Measurements from ENCODE around the gene POLR2E. TPM values are rescaled to one million over a fixed set of nuclear protein-coding genes. Genes with fewer than 3 reads are reported as not detected.

POLR2E gene
- total and polyA plus RNA-seq, 2 donors: 35.2 to 255 TPM

DNA sequence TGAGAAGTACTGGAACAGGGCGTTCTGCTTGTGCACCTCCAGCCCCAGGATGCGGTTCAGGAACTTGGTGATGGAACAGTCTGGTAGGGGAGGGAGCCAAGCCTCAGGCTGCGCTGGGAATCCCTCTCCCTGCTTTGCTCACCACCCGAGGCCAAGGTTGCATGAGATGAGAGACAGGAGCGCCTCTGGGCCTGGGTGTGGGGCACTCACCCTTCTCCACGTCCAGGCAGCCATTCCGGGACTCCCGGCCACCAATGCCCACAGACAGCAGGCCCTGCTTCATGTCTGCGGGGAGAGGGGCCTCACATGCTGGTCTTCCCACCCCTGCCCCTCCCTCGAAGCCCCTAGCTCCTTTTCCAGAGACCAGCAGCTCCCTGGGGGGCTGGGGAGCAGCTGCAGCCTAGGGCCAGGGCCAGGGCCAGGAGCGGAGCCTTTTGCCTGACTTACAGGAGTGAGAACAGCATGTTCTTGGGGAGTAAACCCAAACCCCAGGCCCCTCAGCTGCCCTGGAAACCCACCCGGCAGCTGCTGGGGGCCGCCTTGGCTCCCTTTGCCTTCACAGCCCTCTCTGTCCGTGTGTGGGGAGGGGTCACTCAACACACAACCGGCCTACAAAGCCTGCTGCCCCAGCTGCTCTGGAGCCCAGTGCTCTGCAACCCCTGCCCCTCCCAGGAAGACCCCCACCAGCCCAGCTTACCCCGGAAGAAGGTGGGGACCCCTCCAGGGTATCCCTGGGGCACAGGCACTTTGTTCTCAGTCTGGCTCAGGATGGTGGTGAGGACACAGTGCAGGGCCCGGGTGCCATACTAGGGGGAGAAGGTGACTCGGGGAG, 15.8 kb upstream of the POLR2E start:
- Histone ChIP-seq H3K27ac (ENCODE audit: low read depth) (no peak overlapping the region), H3K36me3 (ENCODE audit: insufficient read depth) (peaks cover 2% of the 10 kb centered on the region), H3K4me3 (ENCODE audit: low read depth, low read length) (no peak overlapping the region), H3K4me1 (ENCODE audit: insufficient read depth) (no peaks in the 10 kb centered on the region)
- WGBS: 82% methylated on average over 18 of the region's 18 CpGs
- DNase-seq (ENCODE audit: extremely low spot score): no peak

DNA sequence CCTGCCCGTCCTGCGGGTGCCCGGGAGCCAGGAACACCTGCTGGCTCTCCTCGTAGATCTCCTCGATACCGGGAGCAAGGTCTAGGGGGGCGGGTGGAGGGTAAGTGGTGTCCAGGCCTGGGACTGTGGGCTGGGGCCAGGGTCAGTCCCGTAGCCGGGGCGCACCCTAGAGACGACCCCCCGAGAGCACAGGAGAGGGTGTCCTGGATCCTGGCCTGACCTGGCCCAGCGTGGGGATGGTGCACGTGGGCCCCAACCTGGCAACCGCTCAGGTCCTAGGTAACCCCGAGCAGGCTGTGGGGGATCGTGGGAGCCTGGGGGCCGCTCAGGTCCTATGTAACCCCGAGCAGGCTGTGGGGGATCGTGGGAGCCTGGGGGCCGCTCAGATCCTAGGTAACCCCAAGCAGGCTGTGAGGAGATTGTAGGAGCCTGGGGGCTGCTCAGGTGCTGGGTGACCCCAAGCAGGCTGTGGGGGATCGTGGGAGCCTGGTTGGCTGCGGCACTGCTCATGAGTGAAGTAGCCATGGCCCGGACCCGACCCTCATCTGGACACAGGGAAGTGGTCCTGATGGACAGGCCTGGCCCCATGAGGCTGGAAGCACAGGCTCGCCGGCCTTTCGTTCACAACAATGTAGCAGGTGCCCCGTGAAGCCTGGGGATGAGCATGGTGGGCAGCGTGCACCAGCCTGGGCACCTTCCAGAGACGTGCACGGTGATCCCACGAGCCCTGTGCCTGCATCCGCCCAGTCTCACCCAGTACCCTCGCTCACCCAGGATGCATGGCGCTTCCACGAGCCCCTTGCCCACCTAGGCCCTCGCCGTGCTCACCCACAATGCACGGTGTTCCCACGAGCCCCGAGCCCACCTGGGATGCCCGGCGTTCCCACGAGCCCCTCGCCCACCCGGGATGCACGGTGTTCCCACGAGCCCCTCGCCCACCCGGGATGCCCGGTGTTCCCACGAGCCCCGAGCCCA, 14.8 kb upstream of the POLR2E start:
- DNase-seq (ENCODE audit: extremely low spot score): no peak
- 91% methylated on average over 54 of the region's 54 CpGs for WGBS
- Histone ChIP-seq H3K4me1 (ENCODE audit: insufficient read depth) (peaks cover 2% of the 10 kb centered on the region), H3K36me3 (ENCODE audit: insufficient read depth) (peaks cover 4% of the 10 kb centered on the region), H3K4me3 (ENCODE audit: low read depth, low read length) (no peak overlapping the region), H3K27ac (ENCODE audit: low read depth) (no peak overlapping the region)

DNA sequence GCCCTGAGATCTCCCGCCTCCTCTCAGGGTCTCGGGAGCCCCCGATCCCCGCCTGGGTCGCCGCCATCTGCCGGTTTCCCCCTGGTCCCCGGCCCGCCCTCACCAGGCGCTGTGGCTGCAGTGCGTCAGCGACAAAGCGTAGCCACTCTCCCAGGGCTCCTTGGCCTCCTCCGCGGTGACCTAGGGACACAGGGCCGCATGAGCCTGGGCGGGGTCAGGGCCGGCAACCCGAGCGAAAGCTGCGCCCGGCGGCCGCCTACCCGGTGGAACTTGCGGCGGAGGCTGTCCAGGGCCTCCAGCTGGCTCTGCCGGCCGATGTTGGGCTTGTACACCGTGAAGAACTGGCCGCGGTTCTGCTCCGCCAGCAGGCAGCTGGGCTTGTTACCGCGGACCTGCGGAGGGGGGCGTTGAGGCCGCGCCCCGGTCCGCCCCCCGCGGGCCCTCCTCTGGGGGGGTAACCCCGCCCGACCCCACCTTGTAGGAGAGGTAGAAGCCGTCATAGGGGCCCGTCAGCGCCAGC, 13.9 kb upstream of the POLR2E start:
- DNase-seq (ENCODE audit: extremely low spot score): no peak
- 92% methylated on average over 48 of the region's 48 CpGs for WGBS
- Histone ChIP-seq H3K27ac (ENCODE audit: low read depth) (no peak overlapping the region), H3K36me3 (ENCODE audit: insufficient read depth) (peaks cover 4% of the 10 kb centered on the region), H3K4me3 (ENCODE audit: low read depth, low read length) (no peak overlapping the region), H3K4me1 (ENCODE audit: insufficient read depth) (peaks cover 2% of the 10 kb centered on the region)

DNA sequence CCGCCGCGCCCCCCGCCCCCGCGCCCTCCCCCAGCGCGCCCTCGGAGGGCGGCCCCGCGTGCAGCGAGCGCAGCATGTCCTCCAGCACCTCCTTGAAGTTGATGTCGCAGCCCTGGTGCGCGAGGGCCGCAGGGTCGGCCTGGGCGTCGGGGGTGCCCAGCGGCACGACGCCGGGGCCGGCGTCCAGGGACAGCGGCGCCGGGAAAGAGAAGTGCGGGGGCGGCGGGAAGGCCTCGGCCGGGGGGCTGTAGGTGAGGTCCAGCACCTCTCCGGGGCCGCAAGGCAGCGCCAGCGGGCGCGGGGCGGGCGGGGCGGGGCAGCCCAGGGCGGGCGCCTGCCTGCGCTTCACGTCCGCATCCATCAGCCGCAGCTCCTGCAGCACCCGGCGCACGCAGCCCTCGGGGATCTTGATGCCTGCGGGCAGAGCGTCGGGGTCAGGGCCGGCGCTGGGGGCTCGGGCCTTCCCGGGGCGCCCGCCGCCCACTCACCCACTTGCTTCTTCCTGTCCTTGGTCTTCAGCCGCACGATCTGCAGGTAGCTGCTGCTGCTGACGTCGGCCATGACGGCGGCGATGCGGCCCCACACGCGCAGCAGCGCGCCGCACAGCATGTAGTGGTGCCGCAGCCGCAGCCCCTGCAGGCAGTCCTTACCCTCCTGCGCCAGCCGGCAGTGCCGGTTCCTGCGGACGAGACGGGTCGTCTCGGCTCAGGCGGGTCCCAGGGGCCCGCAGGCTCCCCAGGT, 13.3 kb upstream of the POLR2E start:
- Histone ChIP-seq H3K36me3 (ENCODE audit: insufficient read depth) (peaks cover 4% of the 10 kb centered on the region), H3K27ac (ENCODE audit: low read depth) (no peak overlapping the region), H3K4me3 (ENCODE audit: low read depth, low read length) (no peak overlapping the region), H3K4me1 (ENCODE audit: insufficient read depth) (peaks cover 2% of the 10 kb centered on the region)
- DNase-seq (ENCODE audit: extremely low spot score): no peak
- 92% methylated on average over 89 of the region's 89 CpGs for WGBS

DNA sequence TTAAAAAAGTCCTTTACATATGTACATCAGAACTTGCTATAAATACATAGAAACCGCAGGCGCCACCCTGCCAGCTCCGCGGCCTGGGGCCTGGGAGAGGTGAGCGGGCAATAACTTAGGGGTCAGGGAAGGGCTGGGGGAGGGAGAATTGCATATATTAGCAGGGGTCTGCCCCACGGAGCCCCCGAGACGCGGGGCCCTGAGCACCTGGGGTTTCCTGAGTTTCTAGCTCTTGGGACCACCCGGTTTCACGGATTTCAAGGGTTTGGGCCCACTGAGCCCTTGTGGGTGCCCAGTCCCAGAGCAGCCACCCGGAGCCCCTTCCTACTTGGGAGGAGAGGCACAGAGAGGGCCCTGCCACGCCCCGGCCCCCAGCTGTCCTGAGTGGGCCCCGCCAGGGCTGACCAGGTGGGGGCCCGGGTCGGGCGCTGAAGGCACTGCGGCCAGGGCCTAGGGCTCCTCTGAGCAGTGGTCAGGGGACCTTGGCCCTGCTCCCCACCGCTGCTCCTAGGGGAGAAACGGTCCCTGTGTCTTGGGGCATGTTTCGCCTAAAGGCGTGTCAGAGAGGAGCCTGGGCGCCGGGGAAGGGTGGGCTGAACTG, 12.6 kb upstream of the POLR2E start:
- Histone ChIP-seq H3K27ac (ENCODE audit: low read depth) (no peak overlapping the region), H3K36me3 (ENCODE audit: insufficient read depth) (peaks cover 4% of the 10 kb centered on the region), H3K4me1 (ENCODE audit: insufficient read depth) (peaks cover 2% of the 10 kb centered on the region), H3K4me3 (ENCODE audit: low read depth, low read length) (no peak overlapping the region)
- 90% methylated on average over 25 of the region's 25 CpGs for WGBS
- DNase-seq (ENCODE audit: extremely low spot score): no peak

DNA sequence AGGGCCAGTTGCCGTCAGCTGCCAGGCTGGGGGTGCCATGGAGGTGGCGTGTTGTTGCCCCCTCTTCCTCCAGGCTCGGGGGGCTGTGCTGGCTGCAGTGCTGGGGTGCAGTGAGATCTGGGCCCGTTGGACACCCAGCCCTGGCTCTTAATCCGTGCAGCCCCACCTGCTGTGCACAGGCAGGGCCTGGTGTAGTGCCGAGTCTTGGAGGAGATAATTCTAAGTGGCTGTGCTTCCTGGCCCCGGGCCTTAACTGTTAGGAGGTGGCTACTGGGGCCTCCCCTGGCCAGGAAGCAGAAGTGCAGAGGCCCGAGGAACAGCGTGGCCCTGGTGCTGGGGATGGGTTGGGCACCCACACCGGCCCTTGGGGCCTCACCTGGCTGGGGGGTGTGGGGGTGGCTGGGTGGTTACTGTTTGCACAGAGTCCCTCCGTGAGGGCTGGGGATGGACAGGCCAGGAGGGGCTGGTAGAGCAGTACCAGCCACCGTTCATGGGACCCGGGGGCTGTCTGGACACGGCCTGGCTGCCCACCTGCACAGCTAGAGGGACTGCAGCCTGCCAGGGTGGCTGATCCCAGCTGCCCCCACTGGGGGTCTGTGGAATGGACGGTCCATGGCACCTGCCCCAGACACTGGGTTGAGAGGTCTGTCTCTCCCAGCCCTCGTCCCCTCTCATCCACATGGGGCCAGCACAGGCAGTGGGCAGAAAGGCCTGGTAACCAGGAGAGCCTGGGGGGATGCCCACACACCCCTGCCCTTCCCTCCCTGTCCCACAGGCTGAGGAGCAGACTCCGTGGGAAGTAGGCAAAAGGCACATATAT, 11.9 kb upstream of the POLR2E start:
- WGBS: 68% methylated on average over 17 of the region's 17 CpGs
- H3K4me1 ChIP-seq (ENCODE audit: insufficient read depth): peaks cover 2% of the 10 kb centered on the region
- no peak overlapping the region for H3K27ac ChIP-seq (ENCODE audit: low read depth)
- peaks cover 4% of the 10 kb centered on the region for H3K36me3 ChIP-seq (ENCODE audit: insufficient read depth)
- H3K4me3 ChIP-seq (ENCODE audit: low read depth, low read length): no peak overlapping the region
- DNase-seq (ENCODE audit: extremely low spot score): no peak

DNA sequence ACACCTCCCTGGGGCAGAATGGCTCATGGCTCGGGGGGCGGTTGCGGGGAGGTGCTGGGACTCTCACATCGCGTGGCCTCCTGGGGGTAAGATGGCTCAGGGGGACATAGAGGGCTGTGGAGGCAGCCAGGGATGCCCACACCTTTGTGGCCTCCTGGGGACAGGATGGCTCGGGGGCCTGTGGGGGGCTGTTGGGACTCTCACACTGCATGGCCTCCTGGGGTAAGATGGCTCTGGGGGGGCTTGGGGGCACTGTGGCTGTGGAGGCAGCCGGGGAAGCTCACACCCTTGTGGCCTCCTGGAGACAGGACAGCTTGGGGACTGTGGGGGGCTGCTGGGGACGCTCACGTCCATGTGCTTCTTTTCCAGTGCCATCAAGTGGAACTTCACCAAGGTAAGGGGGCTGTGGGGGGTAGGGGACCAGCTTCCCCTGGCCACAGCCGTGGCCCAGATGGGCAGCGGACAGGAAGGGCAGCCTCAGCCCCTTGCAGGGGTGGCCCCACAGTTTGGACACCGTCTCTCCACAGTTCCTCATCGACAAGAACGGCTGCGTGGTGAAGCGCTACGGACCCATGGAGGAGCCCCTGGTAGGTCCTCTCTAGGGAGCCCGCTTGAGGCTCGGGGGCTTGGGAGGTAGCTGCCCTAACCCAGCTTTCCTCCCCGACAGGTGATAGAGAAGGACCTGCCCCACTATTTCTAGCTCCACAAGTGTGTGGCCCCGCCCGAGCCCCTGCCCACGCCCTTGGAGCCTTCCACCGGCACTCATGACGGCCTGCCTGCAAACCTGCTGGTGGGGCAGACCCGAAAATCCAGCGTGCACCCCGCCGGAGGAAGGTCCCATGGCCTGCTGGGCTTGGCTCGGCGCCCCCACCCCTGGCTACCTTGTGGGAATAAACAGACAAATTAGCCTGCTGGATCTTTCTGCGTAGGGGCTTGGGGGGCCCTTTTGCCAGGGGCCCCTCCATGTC, 11.0 kb upstream of the POLR2E start:
- no peak for DNase-seq (ENCODE audit: extremely low spot score)
- Histone ChIP-seq H3K4me3 (ENCODE audit: low read depth, low read length) (no peak overlapping the region), H3K36me3 (ENCODE audit: insufficient read depth) (peaks cover 4% of the 10 kb centered on the region), H3K27ac (ENCODE audit: low read depth) (no peak overlapping the region), H3K4me1 (ENCODE audit: insufficient read depth) (peaks cover 2% of the 10 kb centered on the region)
- WGBS: 91% methylated on average over 32 of the region's 32 CpGs

DNA sequence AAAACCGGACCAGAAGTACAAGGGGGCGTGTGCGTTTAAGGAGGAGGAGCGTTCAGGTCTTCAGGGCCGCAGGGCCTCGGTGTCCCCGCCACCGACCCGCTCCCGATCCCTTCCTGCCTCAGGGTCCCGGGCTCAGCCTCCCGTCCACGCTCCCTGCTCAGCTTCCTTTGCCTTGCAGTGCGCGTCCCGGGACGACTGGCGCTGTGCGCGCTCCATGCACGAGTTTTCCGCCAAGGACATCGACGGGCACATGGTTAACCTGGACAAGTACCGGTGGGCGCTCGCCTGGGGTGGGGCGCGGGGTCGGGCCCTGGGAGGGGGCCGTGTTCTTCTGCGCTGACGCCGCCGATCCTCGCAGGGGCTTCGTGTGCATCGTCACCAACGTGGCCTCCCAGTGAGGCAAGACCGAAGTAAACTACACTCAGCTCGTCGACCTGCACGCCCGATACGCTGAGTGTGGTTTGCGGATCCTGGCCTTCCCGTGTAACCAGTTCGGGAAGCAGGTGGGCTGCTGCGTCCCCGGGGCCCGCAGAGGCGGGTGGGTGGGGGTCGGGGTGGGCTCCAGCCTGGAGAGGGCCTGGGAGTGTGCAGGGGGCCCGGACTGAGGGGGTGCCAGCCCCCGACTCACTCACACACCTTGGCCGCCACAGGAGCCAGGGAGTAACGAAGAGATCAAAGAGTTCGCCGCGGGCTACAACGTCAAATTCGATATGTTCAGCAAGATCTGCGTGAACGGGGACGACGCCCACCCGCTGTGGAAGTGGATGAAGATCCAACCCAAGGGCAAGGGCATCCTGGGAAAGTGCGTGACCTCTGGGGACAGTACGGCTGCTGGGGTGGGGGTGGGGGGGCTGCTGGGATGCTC, 10.1 kb upstream of the POLR2E start:
- H3K27ac ChIP-seq (ENCODE audit: low read depth): peak overlapping the region; percentile 99
- WGBS: 26% methylated on average over 69 of the region's 69 CpGs
- H3K4me3 ChIP-seq (ENCODE audit: low read depth, low read length): peak overlapping the region; percentile 90
- H3K36me3 ChIP-seq (ENCODE audit: insufficient read depth): peaks cover 4% of the 10 kb centered on the region
- no peak for DNase-seq (ENCODE audit: extremely low spot score)
- peaks cover 2% of the 10 kb centered on the region for H3K4me1 ChIP-seq (ENCODE audit: insufficient read depth)

DNA sequence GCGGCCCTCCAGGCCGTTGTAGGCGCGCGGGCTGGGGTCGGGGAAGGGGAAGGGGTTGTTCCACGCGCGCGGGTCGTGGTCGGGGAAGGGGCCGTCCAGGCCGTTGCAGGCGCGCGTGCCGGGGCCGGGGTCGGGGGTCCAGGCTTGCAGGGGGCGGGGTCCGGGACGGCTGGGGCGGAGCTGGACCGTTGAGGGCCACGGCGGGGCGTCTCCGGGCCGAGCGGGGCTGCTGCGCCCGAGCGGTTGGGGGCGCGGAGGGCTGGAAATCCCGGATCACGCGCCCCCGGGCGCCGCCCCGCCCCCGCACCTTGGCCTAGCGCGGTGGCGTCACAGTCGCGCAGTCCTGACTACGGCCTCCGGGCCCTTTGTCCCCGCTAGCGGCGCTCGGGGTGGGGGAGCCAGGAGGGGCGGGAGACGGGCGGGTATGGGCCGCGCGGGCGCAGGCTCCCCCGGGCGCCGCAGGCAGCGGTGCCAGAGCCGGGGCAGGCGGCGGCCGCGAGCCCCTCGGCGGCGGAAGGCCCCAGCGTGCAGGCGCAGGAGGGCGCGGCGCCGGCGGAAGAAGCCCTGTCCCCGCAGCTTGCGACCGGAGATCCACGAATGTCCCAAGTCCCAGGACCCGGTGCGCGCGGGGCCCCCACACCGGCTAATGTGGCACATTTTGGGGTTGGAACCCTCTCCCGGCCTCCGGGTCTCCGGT, 9.3 kb upstream of the POLR2E start:
- Histone ChIP-seq H3K36me3 (ENCODE audit: insufficient read depth) (peaks cover 4% of the 10 kb centered on the region), H3K4me1 (ENCODE audit: insufficient read depth) (peaks cover 2% of the 10 kb centered on the region), H3K27ac (ENCODE audit: low read depth) (peak overlapping the region; percentile 99), H3K4me3 (ENCODE audit: low read depth, low read length) (peak overlapping the region; percentile 90)
- no peak for DNase-seq (ENCODE audit: extremely low spot score)
- WGBS: 1% methylated on average over 93 of the region's 93 CpGs

DNA sequence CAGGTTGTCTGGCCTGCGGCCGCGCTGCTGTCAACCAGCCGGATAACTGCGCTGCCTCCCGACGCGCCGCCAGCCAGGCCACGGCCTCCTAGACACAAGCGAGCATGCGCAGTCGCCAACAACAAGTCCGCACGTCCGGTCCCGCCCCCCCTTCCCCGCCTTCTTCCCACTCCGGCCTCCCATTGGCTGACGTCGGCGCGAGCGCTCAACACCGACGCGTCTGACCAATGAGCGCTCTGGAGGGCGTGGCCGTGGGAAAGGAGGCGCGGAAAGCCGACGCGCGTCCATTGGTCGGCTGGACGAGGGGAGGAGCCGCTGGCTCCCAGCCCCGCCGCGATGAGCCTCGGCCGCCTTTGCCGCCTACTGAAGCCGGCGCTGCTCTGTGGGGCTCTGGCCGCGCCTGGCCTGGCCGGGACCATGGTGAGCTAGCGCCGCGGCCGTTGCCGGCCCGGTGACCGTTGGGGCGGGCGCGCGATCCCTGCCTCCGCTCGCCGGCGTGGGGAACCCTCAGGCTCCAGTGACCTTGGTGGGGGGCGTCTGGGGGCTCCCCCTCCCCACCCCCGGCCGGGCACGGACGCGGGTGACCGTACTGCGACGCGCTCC, 8.6 kb upstream of the POLR2E start, which contains the start of gene GPX4:
GPX4 (plus strand) TSS at position 287 of the 603 bp plus-strand sequence; CDS start at position 337, 50 bp downstream.
- peak within 1 kb of the TSS; percentile 99 for H3K27ac ChIP-seq (ENCODE audit: low read depth)
- peaks cover 4% of the 10 kb centered on the region for H3K36me3 ChIP-seq (ENCODE audit: insufficient read depth)
- peak within 1 kb of the TSS; percentile 90 for H3K4me3 ChIP-seq (ENCODE audit: low read depth, low read length)
- peaks cover 2% of the 10 kb centered on the region for H3K4me1 ChIP-seq (ENCODE audit: insufficient read depth)
- under 1% methylated on average over 75 of the region's 75 CpGs for WGBS
- DNase-seq (ENCODE audit: extremely low spot score): peak; percentile 97

Measured in urinary bladder (tissue), 4 donors.